Measurements from ENCODE around the gene NAIF1.

DNA sequence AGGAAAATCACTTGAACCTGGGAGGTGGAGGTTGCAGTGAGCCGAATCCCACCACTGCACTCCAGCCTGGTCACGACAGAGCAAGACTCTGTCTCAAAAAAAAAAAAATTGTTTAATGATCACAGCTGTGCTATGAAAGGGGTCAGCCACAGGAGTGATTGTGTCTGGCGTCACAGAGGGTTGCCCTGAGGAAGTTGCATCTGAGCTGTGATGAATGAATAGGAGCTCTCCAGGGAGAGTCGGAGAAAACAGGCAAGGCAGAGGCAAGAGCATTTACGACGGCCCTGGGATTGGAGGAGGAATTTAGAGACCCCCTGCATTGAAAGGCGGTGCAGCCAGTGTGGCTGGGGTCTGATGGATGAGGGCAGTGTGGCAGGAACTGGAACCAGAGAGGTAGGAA, 25.1 kb downstream of the NAIF1 start:
- TF ChIP-seq, protein P1, sequence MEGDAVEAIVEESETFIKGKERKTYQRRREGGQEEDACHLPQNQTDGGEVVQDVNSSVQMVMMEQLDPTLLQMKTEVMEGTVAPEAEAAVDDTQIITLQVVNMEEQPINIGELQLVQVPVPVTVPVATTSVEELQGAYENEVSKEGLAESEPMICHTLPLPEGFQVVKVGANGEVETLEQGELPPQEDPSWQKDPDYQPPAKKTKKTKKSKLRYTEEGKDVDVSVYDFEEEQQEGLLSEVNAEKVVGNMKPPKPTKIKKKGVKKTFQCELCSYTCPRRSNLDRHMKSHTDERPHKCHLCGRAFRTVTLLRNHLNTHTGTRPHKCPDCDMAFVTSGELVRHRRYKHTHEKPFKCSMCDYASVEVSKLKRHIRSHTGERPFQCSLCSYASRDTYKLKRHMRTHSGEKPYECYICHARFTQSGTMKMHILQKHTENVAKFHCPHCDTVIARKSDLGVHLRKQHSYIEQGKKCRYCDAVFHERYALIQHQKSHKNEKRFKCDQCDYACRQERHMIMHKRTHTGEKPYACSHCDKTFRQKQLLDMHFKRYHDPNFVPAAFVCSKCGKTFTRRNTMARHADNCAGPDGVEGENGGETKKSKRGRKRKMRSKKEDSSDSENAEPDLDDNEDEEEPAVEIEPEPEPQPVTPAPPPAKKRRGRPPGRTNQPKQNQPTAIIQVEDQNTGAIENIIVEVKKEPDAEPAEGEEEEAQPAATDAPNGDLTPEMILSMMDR (IDR thresholded peaks at IDR 0.05), result no peak
- TF ChIP-seq POLR2A (IDR thresholded peaks at IDR 0.05), result no peak
